T-helper 17 cell (primary cell): ENCODE measurements around the gene CERT1. TPM values are rescaled to one million over a fixed set of nuclear protein-coding genes. Genes with fewer than 3 reads are reported as not detected.

Experiments
- ATAC-seq: fragments of 150-1000 bp; cut with Tn5 transposase; 2 replicates; pipeline ENCODE4 v1.10.0; 2021; ENCODE audit warnings: mild to moderate bottlenecking, moderate library complexity
- DNase-seq, 3 donors: peaks; one replicate each; pipeline versions ENCODE4 v3.0.0 to v3.0.0-alpha.2; 2020 to 2021
- H3K9me3 ChIP-seq: one replicate; pipeline ENCODE4 v1.7.0; 2013; ENCODE audit warnings: low read length, mild to moderate bottlenecking; ENCODE audit not compliant: control insufficient read depth, poor library complexity, severe bottlenecking
- H3K27ac Mint-ChIP-seq: one replicate; pipeline ENCODE4 v1.8.0; 2022; ENCODE audit warnings: mild to moderate bottlenecking, moderate library complexity, mixed read lengths
- H3K27me3 Mint-ChIP-seq: one replicate; pipeline ENCODE4 v1.8.0; 2022; ENCODE audit warnings: mixed read lengths
- H3K36me3 Mint-ChIP-seq: one replicate; pipeline ENCODE4 v1.8.0; 2022; ENCODE audit warnings: low read depth, mixed read lengths
- H3K4me1 Mint-ChIP-seq: one replicate; pipeline ENCODE4 v1.8.0; 2022; ENCODE audit warnings: mild to moderate bottlenecking, mixed read lengths
- H3K4me3 Mint-ChIP-seq: one replicate; pipeline ENCODE4 v1.8.0; 2022; ENCODE audit warnings: mild to moderate bottlenecking, moderate library complexity, mixed read lengths
- total RNA-seq, 4 donors: library from RNA in 2 of 4; stranded (reverse) in 2 of 4; gene quantifications; one replicate each; pipeline ENCODE4 v1.2.3 and lab custom pipeline; 2022 to 2026

CERT1 gene
- total RNA-seq, 2 donors from 2014 or later, result 29.9 to 37.2 TPM

DNA sequence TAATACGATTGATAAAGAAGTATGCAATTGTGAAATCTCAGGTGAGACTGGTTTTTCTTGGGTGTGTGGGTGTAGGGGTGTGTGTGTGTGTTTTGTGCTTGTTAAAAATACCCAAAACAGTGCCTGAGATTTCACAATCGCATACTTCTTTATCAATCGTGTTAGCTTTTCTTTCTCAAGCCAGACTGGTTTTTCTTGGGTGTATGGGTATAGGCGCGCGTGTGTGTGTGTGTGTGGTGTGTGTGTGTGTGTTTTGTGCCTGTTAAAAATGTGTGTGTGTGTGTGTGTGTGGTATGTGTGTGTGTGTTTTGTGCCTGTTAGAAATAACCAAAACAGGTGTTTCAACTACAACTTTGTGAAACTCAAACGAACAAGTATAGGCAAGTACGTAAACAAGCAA lies 53.7 kb downstream of the CERT1 start:
- Mint-ChIP-seq H3K4me3 (no peak overlapping the region), H3K36me3 (peaks cover 2% of the 10 kb centered on the region), H3K4me1 (peaks cover 6% of the 10 kb centered on the region), H3K27me3 (no peaks in the 10 kb centered on the region), H3K27ac (no peak overlapping the region)
- no peak for ATAC-seq
- H3K9me3 ChIP-seq, result no peaks in the 10 kb centered on the region
- no peak for DNase-seq

DNA sequence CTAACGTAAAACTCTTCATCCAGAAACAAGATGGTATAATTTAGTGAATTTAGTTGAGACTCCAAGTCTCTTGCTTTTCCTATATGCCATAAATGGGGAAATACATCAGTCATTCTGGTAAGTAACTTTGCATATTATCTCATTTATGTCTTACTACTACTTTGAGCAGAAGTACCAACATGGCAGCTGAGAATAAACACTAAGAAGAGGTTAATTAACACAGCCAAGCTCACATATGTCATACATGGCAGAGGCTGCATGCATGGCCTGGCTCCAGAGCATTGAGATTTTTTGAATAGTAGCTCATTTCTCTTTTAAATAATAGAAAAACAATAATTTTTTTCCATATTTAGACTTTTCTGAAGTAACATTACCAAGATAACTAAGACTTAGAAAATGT lies 54.3 kb downstream of the CERT1 start:
- Mint-ChIP-seq H3K4me3 (no peak overlapping the region), H3K4me1 (peaks cover 6% of the 10 kb centered on the region), H3K36me3 (peaks cover 2% of the 10 kb centered on the region), H3K27me3 (no peaks in the 10 kb centered on the region), H3K27ac (no peak overlapping the region)
- DNase-seq (no peak), ATAC-seq (no peak)
- H3K9me3 ChIP-seq, result no peaks in the 10 kb centered on the region

DNA sequence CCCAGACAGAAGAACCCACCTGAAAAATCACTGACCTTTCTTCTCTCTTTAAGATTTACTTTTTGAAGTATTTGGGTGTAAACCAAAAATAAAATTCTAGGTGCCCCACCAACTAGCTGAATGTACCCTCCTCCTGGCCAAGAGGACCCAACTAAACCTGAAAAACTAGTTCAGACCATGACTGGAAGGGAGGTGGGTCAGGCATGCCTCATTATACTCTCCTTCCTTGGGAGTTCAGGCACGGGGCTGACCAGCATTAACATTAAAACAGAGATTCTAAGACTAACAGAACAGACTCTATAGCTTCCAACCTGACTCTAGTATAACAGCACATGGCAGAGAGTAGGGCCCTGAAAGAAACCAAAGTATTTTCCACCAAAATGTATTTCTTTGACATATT lies 61.4 kb downstream of the CERT1 start:
- H3K27me3 Mint-ChIP-seq, result no peaks in the 10 kb centered on the region
- H3K4me1 Mint-ChIP-seq, result no peaks in the 10 kb centered on the region
- H3K9me3 ChIP-seq, result no peaks in the 10 kb centered on the region
- peaks cover 2% of the 10 kb centered on the region for H3K36me3 Mint-ChIP-seq
- DNase-seq, result no peak
- ATAC-seq, result no peak
- H3K27ac Mint-ChIP-seq, result no peak overlapping the region
- H3K4me3 Mint-ChIP-seq, result no peak overlapping the region

DNA sequence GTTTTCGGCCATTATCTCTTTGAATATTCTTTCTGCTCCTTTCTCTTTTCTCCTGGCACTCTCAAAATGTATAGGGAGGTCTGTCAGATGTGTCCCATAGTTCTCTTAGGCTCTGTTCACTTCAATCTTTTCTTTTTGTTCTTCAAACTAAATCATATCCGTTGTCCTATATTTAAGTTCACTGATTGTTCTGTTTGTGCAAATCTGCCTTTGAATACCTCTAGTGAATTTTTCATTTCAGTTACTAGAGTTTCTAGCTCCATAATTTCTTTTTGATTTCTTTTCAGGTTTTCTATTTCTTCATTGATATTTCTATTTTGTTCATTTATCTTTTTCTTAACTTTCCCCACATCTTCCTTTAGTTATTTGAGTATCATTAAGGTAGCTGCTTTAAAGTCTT lies 65.4 kb downstream of the CERT1 start:
- Mint-ChIP-seq H3K36me3 (peaks cover 2% of the 10 kb centered on the region), H3K4me3 (no peak overlapping the region), H3K27me3 (no peaks in the 10 kb centered on the region), H3K4me1 (no peaks in the 10 kb centered on the region), H3K27ac (no peak overlapping the region)
- ATAC-seq (no peak), DNase-seq (no peak)
- H3K9me3 ChIP-seq, result no peaks in the 10 kb centered on the region

DNA sequence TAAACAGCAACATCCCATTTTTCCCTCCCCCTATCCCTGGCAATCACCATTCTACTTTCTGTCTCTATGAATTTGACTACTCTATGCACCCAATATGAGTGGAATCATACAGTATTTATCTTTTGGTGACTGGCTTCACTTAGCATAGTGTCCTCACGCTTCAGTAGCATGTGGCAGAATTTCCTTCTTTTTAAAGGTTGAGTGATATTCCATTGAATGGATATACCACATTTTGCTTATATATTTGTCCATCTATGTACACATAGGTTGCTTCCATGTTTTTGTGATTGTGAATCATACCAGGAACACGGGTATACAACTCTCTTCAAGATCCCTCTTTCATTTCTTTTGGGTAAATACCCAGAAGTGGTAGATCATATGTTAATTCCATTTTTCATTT lies 69.9 kb downstream of the CERT1 start:
- DNase-seq (no peak), ATAC-seq (no peak)
- H3K4me1 Mint-ChIP-seq, result peaks cover 7% of the 10 kb centered on the region
- no peak overlapping the region for H3K4me3 Mint-ChIP-seq
- H3K27me3 Mint-ChIP-seq, result no peaks in the 10 kb centered on the region
- H3K27ac Mint-ChIP-seq, result no peak overlapping the region
- no peaks in the 10 kb centered on the region for H3K36me3 Mint-ChIP-seq
- H3K9me3 ChIP-seq, result no peaks in the 10 kb centered on the region

DNA sequence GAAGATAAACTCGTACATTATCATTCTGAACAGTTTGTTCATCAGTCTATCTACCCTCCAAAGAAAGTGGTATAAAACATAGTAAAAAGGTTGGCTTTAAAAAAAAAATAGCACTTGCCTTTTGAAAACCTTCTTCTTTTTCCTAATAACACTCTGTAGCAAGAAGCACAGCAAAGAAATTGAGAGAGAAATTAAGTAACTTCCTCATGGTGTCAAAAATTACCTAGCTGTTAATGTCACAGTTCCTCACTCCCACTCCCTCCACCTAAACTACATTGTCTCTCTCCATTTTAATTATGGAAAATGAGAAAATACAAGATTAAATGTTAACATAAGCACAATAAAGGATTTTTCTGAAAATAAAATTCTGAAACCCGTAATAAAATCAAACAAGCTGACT lies 72.2 kb downstream of the CERT1 start:
- no peaks in the 10 kb centered on the region for H3K9me3 ChIP-seq
- Mint-ChIP-seq H3K27me3 (no peaks in the 10 kb centered on the region), H3K4me3 (no peak overlapping the region), H3K36me3 (peaks cover 2% of the 10 kb centered on the region), H3K27ac (no peak overlapping the region), H3K4me1 (peaks cover 7% of the 10 kb centered on the region)
- DNase-seq, result no peak
- no peak for ATAC-seq

DNA sequence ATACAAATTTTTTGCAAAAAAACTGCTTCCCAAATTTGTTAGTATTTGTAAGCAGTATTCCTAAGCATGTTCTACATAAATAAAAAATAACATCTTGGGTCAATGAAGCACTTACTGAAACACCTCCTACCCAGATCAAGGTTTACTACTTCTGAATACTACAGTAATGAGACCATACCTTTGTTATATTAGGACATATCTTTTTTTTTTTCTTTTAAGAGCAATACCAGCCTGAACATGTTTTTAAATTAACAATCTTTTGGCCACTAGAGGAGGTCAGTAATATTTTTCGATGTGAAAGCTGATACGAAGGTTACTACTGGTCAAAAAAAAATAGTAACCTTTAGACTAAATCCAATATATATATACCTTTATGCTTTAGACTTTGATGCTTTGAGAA lies 72.7 kb downstream of the CERT1 start:
- ATAC-seq, result no peak

DNA sequence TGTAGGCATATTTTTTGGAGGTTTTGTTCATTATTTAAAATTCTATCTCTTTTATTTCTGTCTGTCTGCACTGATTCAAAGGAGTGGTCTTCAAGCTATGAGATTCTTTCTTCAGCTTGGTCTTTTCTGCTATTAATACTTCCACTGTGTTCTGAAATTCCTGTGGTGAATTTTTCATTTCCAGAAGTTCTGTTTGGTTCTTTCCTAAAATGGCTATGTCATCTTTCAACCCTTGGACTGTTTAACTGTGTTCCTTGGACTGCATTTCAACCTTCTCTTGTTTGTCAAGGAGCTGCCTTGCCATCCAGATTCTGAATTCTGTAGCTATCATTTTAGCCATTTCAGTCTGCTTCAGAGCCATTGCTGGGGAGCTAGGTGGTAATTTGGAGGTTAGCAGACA lies 76.3 kb downstream of the CERT1 start:
- Mint-ChIP-seq H3K27me3 (no peaks in the 10 kb centered on the region), H3K4me1 (peaks cover 3% of the 10 kb centered on the region), H3K27ac (peak overlapping the region; percentile 2), H3K36me3 (peaks cover 2% of the 10 kb centered on the region), H3K4me3 (no peak overlapping the region)
- ATAC-seq, result no peak
- no peaks in the 10 kb centered on the region for H3K9me3 ChIP-seq
- no peak for DNase-seq

More for the DNA sequence above, 72.7 kb downstream of the CERT1 start:
- Mint-ChIP-seq H3K36me3 (peaks cover 2% of the 10 kb centered on the region), H3K4me3 (no peak overlapping the region), H3K27ac (no peak overlapping the region), H3K4me1 (peaks cover 7% of the 10 kb centered on the region), H3K27me3 (no peaks in the 10 kb centered on the region)
- H3K9me3 ChIP-seq, result no peaks in the 10 kb centered on the region
- DNase-seq, result no peak

DNA sequence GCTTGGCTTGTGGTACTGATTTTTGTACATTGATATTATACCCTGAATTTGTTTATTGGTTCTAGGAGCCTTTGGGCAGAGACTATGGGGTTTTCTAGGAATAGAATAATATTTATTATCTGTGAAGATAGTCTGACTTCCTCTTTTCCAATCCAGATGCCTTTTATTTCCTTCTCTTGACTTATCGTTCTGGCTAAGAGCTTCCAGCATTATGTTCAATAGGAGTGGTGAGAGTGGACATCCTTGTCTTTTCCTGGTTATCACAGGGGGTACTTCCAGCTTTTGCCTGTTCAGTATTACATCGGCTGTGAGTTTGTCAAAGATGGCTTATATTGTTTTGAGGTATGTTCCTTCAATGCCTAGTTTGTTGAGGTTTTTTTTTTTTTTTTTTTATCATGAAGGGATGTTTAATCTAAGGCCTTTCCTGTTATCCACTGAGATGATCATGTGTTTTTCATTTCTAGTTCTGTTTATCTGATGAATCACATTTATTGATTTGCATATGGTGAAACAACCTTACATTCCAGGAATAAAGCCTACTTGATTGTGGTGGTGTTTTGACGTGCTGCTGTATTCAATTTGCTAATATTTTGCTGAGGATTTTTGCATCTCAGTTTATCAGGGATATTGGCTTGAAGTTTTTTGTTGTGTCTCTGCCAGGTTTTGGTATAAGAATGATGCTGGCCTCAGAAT lies 77.5 kb downstream of the CERT1 start:
- peaks cover 2% of the 10 kb centered on the region for H3K36me3 Mint-ChIP-seq
- no peak overlapping the region for H3K4me3 Mint-ChIP-seq
- no peaks in the 10 kb centered on the region for H3K4me1 Mint-ChIP-seq
- no peak for DNase-seq
- H3K9me3 ChIP-seq, result no peaks in the 10 kb centered on the region
- H3K27ac Mint-ChIP-seq, result no peak overlapping the region
- no peak for ATAC-seq
- H3K27me3 Mint-ChIP-seq, result no peaks in the 10 kb centered on the region

DNA sequence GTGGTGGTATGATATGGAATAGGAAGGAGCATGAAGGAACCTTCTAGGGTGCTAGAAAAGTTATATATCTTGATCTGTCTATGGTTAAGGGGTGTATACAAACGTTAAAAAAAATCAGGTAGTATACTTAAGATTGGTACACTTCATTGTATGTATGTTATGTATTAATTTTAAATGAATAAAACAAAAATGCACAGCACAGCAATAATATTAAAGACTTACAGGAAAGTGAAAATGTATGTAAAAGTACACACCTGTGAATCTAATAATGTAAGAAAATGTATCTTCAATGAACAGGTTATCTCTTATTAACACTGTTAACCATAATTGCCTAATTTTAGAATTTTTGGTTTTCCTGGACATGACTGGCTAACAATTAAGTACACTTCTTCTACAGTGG lies 97.2 kb downstream of the CERT1 start:
- Mint-ChIP-seq H3K27me3 (no peaks in the 10 kb centered on the region), H3K27ac (no peak overlapping the region), H3K4me1 (peaks cover 10% of the 10 kb centered on the region), H3K36me3 (peaks cover 4% of the 10 kb centered on the region), H3K4me3 (no peak overlapping the region)
- ATAC-seq (no peak), DNase-seq (no peak)
- no peaks in the 10 kb centered on the region for H3K9me3 ChIP-seq

DNA sequence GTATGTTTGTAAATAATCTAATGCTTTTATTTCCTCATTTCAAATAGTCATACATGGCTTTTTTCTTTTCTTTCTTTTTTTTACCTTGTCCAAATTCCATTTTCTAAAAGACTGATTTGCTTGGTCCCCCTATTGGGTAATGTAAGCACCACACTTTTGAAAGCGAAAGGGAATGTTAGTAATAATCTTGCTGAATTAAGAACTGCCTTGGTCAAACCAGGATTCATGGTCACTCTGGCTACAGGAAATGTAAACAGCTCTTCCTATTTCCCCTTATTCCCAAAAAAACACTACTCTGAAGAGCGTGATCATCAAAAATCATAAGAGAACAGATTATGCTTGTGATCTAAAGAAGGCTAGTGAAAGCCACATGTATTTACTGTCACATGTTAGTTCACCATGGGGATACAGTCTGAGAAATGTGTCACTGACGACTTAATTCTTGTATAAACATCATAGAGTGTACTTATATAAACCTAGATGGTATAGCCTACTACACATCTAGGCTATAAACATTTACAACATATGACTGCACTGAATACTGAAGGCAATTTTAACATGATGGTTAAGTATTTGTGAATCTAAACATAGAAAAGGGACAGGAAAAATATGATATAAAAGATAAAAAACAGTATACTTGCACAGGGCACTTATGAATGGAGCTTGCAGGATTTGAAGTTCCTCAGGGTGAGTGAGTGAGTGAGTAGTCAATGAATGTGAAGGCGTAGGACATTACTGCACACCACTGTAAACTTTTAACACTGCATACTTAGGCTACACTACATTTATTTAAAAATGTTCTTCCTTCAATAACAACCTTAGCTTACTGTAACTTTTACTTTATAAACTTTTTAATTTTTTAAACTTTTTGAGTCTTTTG lies 99.1 kb downstream of the CERT1 start:
- ATAC-seq, result no peak
- Mint-ChIP-seq H3K4me1 (peaks cover 10% of the 10 kb centered on the region), H3K4me3 (no peak overlapping the region), H3K36me3 (peaks cover 4% of the 10 kb centered on the region), H3K27me3 (no peaks in the 10 kb centered on the region), H3K27ac (no peak overlapping the region)
- H3K9me3 ChIP-seq, result no peaks in the 10 kb centered on the region
- DNase-seq, result no peak

DNA sequence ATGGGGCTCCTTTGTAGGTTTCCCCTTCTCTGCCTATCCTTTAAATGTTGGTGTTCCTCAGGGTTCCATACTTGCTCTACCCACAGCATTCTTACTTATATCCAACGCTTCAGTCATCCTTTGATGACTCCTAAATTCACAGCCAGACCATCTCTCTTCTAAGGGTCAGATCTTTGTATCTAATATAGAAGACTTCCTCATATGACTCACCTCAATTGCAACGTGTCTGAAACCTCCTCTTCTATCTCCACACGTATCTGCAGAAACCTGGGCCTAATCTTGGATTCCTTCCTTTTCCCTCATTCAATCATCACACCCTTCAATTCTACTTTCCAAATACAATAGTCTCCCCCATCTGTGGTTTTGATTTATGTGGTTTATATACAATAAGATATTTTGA lies 106.1 kb downstream of the CERT1 start:
- no peaks in the 10 kb centered on the region for H3K9me3 ChIP-seq
- no peak for ATAC-seq
- no peak overlapping the region for H3K27ac Mint-ChIP-seq
- no peaks in the 10 kb centered on the region for H3K27me3 Mint-ChIP-seq
- no peak overlapping the region for H3K4me3 Mint-ChIP-seq
- H3K36me3 Mint-ChIP-seq, result peaks cover 9% of the 10 kb centered on the region
- no peak for DNase-seq
- peaks cover 2% of the 10 kb centered on the region for H3K4me1 Mint-ChIP-seq

DNA sequence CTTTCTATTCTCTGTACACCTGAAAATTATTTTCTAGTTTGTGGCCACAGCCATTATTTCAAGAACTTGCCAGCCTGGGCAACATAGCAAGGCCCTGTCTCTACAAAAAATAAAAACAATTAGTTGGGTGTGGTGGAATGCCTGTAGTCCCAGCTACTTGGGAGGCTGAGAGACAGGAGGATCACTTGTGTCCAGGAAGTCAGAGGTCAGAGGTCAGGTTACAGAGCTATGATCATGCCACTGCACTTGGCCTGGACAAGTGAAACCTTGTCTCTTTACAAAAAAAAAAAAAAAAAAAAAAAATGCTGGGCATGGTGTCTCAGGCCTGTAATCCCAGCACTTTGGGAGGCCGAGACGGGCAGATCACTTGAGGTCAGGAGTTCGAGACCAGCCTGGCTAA lies 116.2 kb downstream of the CERT1 start:
- H3K27me3 Mint-ChIP-seq, result no peaks in the 10 kb centered on the region
- no peak overlapping the region for H3K27ac Mint-ChIP-seq
- no peaks in the 10 kb centered on the region for H3K9me3 ChIP-seq
- ATAC-seq (no peak), DNase-seq (no peak)
- peaks cover 4% of the 10 kb centered on the region for H3K4me1 Mint-ChIP-seq
- H3K36me3 Mint-ChIP-seq, result peaks cover 4% of the 10 kb centered on the region
- H3K4me3 Mint-ChIP-seq, result no peak overlapping the region

DNA sequence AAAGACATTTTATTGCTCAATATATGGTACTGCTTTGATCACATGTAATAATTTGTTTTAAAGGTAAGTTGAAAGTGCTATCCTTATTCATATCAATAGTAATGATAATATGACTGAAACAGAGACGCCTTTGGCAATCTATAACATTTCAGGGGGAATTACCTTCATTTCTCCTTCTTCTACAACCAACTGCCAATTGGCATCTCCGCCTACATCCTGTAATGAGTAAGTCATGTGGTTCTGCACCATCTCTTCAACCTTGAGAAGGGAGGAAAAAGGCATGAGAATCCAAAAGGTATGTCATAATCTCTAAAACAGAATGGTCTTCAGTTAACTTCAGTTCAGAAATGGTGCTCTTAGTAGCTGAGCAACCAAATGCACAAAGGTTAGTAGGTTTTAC lies 122.0 kb downstream of the CERT1 start:
- Mint-ChIP-seq H3K27me3 (no peaks in the 10 kb centered on the region), H3K4me3 (no peak overlapping the region), H3K36me3 (no peaks in the 10 kb centered on the region), H3K27ac (peak overlapping the region; percentile 2), H3K4me1 (peaks cover 3% of the 10 kb centered on the region)
- ATAC-seq, result no peak
- no peak for DNase-seq
- no peaks in the 10 kb centered on the region for H3K9me3 ChIP-seq
